Calu3 (cell line): ENCODE data around the gene ZBED4. TPM values are rescaled to one million over a fixed set of nuclear protein-coding genes. Genes with fewer than 3 reads are reported as not detected.
A peak's percentile ranks its signal among the peaks of the same experiment; 100 is the strongest.

Experiments
- BruUV-seq: library from RNA; stranded (reverse); fragments of 400-500 nt; replicated peaks from 2 replicates; lab custom pipeline; 2021; lab: Mats Ljungman, UMichigan
- CTCF ChIA-PET: fragments of 300-600 bp; sonication (Branson Sonifier 250); formaldehyde crosslinking; loops from one replicate; lab custom pipeline; 2022; ENCODE audit warnings: antibody characterized with exemption; lab: Charles Lee
- DNase-seq: peaks from one replicate; pipeline ENCODE4 v3.0.0; 2022
- H3K27ac Mint-ChIP-seq: one replicate; pipeline ENCODE4 v1.8.0; 2022; ENCODE audit warnings: mixed read lengths; ENCODE audit not compliant: unreplicated experiment
- H3K27me3 Mint-ChIP-seq: one replicate; pipeline ENCODE4 v1.8.0; 2022; ENCODE audit warnings: mixed read lengths; ENCODE audit not compliant: unreplicated experiment
- H3K36me3 Mint-ChIP-seq: one replicate; pipeline ENCODE4 v1.8.0; 2022; ENCODE audit warnings: mild to moderate bottlenecking, moderate library complexity, mixed read lengths; ENCODE audit not compliant: insufficient read depth, unreplicated experiment
- H3K4me1 Mint-ChIP-seq: one replicate; pipeline ENCODE4 v1.8.0; 2022; ENCODE audit warnings: mild to moderate bottlenecking, low read depth, mixed read lengths; ENCODE audit not compliant: unreplicated experiment
- H3K4me3 Mint-ChIP-seq: one replicate; pipeline ENCODE4 v1.8.0; 2022; ENCODE audit warnings: mild to moderate bottlenecking, low read depth, moderate library complexity, mixed read lengths; ENCODE audit not compliant: unreplicated experiment
- H3K9me3 Mint-ChIP-seq: one replicate; pipeline ENCODE4 v1.8.0; 2022; ENCODE audit warnings: low read depth, mixed read lengths; ENCODE audit not compliant: unreplicated experiment
- CTCF ChIP-seq: fragments of 200-600 bp; IDR thresholded peaks from one replicate; pipeline ENCODE4 v1.8.0; 2022; ENCODE audit warnings: antibody characterized with exemption; ENCODE audit not compliant: unreplicated experiment
- intact Hi-C: fragments of 100-400 bp; cut with micrococcal nuclease; formaldehyde crosslinking; loops from one replicate; pipeline ENCODE4 v1.10.0; 2022; ENCODE audit not compliant: unreplicated experiment
- total RNA-seq: library from RNA; stranded (reverse); gene quantifications from 2 replicates; pipeline ENCODE4 v1.2.3, GENCODE V29; 2022

ZBED4 gene
- total RNA-seq, 1 experiment from 2014 or later, result 30.0 TPM

- Mint-ChIP-seq H3K27me3 (no peaks in the 10 kb centered on the region), H3K4me3 (peak overlapping the region; percentile 21), H3K27ac (no peak overlapping the region), H3K9me3 (peaks cover 6% of the 10 kb centered on the region), H3K36me3 (peaks cover 67% of the 10 kb centered on the region), H3K4me1 (peaks cover 23% of the 10 kb centered on the region)
- no peak for DNase-seq
- CTCF ChIA-PET, result no interaction called here
- intact Hi-C loops, result no loop called here
- no TSS peak for BruUV-seq
- no peak for TF ChIP-seq CTCF
Measured at GRCh38 chr22:49828599-49828965, 25.1 kb upstream of the ZBED4 start.

- Mint-ChIP-seq H3K36me3 (peaks cover 67% of the 10 kb centered on the region), H3K4me1 (peaks cover 19% of the 10 kb centered on the region), H3K9me3 (peaks cover 6% of the 10 kb centered on the region), H3K4me3 (peak overlapping the region; percentile 21), H3K27me3 (no peaks in the 10 kb centered on the region), H3K27ac (peak overlapping the region; percentile 33)
- no TSS peak for BruUV-seq
- TF ChIP-seq CTCF, result no peak
- DNase-seq, result no peak
- CTCF ChIA-PET, result no interaction called here
- intact Hi-C loops, result no loop called here
Measured at GRCh38 chr22:49829044-49829853, 24.4 kb upstream of the ZBED4 start.

- peaks cover 17% of the 10 kb centered on the region for H3K27me3 Mint-ChIP-seq
- no peak for TF ChIP-seq CTCF
- CTCF ChIA-PET, result no interaction called here
- peak overlapping the region; percentile 92 for H3K27ac Mint-ChIP-seq
- H3K4me3 Mint-ChIP-seq, result peak overlapping the region; percentile 18
- peak; percentile 76 for DNase-seq
- TSS peak; percentile 87 for BruUV-seq
- H3K36me3 Mint-ChIP-seq, result peaks cover 42% of the 10 kb centered on the region
- H3K4me1 Mint-ChIP-seq, result peaks cover 36% of the 10 kb centered on the region
- intact Hi-C loops, result no loop called here
- H3K9me3 Mint-ChIP-seq, result peaks cover 6% of the 10 kb centered on the region
Measured at GRCh38 chr22:49833340-49834007, 20.2 kb upstream of the ZBED4 start.

- no peaks in the 10 kb centered on the region for H3K9me3 Mint-ChIP-seq
- intact Hi-C loops, result no loop called here
- no TSS peak for BruUV-seq
- CTCF ChIA-PET, result no interaction called here
- peaks cover 17% of the 10 kb centered on the region for H3K27me3 Mint-ChIP-seq
- H3K27ac Mint-ChIP-seq, result no peak overlapping the region
- no peak overlapping the region for H3K4me3 Mint-ChIP-seq
- peaks cover 9% of the 10 kb centered on the region for H3K36me3 Mint-ChIP-seq
- TF ChIP-seq CTCF, result no peak
- H3K4me1 Mint-ChIP-seq, result peaks cover 19% of the 10 kb centered on the region
- no peak for DNase-seq
Measured at GRCh38 chr22:49838771-49839717, 14.6 kb upstream of the ZBED4 start.
